ENCODE data around the gene GRK2.
A peak's percentile ranks its signal among the peaks of the same experiment; 100 is the strongest.

GRK2 gene

GRCh38 chr11:67282155-67282875 lies 16.0 kb downstream of the GRK2 start:
- no peak for DNase-seq (ENCODE audit: low spot score)

- no peak for DNase-seq (ENCODE audit: low spot score)
Measured at GRCh38 chr11:67282876-67283371, 16.7 kb downstream of the GRK2 start.

GRCh38 chr11:67283481-67283963 lies 17.2 kb downstream of the GRK2 start:
- DNase-seq (ENCODE audit: low spot score): no peak

- no peak for DNase-seq (ENCODE audit: low spot score)
Measured at GRCh38 chr11:67284811-67285540, 18.7 kb downstream of the GRK2 start.

- DNase-seq (ENCODE audit: low spot score): no peak
Measured at GRCh38 chr11:67285541-67286498, 19.5 kb downstream of the GRK2 start.

DNA sequence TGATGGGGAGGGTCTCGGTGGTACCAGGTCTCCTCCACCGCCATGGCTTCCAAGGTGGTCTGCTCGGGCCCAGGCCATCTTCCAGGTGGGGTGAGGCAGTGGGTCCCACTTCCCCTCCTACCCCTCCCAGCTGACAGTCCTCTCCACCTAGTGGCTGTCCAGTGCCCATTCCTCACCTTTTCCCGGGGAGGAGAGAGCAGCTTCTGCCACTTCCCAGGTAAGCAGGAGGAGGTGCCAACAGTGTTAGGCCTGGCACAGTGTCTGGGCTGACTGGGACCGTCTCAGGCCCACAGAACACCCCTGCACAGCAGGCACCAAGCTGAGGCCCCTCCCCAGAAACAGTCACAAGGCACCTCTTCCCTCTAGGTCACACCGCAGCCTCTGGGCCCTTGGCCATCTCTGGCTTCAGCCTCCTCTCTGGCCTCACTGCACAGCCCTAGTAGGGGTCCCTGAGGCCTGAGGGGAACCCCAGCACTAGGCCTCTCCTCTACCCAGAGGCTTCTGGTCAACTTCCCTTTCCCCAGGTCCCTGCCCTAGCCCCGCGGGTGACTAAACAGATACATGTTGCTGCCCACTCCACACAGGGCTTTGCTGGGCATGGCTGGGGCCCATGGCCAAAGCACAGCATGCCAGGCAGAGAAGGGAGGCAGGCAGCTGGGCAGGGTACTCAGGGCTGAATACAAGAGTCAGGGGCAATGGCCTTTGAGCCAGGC lies 20.5 kb downstream of the GRK2 start:
- DNase-seq (ENCODE audit: low spot score): no peak

DNA sequence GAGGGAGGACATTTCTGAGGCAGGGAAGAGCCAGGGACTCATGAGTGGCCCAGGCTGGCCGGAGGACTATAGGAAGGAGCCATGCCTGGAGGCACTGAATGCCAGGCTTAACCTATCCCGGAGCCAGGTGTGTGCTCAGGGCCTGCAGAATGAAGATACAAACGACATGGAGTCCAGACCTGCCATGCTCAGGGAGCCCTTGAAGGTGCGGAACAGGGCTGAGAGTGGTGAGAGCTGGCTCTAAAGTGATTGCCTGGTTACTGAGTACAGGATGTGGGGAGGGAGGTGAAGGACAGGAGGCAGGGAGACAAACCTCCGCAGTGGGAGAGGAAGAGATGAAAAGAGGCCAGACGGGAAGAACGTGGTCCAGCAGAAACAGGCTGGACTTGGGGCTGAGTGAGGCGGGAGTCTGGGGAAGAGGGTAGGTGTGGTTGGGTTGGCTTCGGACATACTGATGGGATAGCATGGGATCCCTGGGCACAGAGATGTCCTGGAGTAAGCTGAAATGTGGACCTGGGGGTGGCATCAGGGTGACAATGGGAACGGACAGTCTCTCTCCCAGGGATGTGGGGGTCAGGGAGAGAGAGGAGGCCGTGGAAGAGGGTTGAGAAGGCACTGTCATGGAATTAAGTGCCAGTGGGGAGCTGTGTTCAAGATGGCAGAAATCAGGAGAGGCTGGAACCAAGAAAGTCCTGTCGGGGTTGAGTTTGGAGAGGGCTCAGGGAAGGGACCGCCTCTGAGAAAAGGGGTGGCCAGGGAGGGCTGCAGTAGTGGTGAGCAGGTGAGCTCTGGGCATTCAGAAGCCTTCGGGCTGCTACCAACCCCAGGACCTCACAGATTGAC lies 21.3 kb downstream of the GRK2 start:
- no peak for DNase-seq (ENCODE audit: low spot score)

DNA sequence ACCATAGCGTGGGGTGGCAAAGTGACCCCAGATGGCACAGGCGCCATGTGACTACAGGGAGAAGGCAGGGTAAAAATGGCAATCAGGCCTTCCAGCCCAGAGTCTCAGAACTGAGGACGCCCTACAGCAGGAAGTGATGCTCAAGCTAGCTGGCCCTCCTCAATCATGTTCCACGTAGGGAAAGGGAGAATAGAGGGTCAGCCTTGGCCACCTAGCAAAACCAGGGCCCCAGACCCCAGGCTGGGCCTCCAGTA lies 21.9 kb downstream of the GRK2 start:
- no peak for DNase-seq (ENCODE audit: low spot score)

GRCh38 chr11:67288452-67289225 lies 22.4 kb downstream of the GRK2 start:
- no peak for DNase-seq (ENCODE audit: low spot score)

DNA sequence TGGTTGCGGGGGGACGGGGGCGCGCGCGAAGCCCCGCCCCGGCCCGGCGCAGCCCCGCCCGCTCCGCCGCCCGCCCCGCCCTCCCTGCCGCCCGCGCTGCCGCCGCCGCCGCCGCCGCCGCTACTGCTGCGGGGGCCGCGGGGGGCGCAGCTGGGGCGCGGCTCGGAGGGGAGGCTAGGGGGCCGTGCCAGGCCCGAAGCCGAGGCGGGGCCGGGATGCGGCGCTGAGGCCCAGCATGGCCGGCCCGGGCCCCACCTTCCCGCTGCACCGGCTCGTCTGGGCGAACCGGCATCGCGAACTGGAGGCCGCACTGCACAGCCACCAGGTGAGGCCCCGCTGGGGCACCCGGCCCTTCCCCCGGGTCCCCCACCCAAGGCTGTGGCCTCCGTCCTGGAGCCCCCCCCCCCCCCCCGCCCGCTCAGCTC lies 23.0 kb downstream of the GRK2 start, which contains the start of gene ANKRD13D:
Gene ANKRD13D (plus strand): TSS at position 78 of the 425 bp plus-strand sequence. CDS start 158 bp downstream, at position 236.
- DNase-seq (ENCODE audit: low spot score): peak; percentile 66

DNA sequence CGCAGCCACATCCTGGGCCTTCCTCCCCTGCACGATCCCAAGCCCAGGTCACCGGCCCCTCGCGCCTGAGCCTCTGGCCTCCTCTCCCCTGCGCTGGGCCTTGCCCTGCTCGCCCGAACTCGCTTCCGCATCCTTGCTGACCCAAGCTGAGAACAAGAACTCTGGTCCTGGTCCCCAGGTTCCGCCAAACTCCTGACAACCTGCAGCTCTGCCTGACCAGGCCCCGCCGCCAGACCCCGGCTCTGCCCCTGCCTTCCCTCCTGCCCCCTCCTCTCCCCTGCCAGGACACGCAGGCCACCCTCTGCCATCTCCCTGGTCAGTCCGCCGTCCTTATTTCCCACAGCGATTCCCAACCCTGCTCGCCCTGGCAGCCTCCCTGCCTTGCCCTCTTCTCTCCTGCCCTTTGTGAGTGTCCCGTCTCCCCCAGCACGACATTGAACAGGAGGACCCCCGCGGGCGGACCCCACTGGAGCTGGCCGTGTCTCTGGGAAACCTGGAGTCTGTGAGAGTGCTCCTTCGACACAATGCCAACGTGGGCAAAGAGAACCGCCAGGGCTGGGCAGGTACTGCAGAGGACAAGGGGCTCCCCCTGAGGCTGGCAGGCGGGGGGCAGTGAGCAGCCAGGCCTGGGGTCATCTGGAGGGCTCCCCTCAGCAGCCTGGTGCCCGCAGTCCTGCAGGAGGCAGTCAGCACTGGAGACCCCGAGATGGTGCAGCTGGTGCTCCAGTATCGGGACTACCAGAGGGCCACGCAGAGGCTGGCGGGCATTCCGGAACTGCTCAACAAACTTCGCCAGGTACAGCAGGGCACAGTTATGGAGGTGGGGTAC lies 23.6 kb downstream of the GRK2 start:
- no peak for DNase-seq (ENCODE audit: low spot score)

DNA sequence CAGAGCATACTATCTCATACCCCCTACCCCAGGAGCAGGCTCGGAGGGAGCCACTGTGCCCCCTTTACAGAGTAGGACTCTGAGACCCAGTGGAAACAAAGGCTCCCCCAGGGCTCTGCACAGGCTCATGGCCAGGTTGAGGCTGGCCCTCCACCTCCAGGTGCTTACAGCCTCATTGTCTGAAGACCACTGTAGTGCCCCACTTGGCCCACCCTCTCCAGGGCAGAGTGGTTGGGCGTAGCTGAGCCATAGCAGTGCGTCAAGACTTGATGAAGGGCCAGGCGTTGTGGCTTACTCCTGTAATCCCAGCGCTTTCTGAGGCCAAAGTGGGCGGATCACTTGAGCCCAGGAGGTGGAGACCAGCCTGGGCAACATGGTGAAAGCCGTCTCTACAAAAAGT lies 24.5 kb downstream of the GRK2 start:
- DNase-seq (ENCODE audit: low spot score): no peak

GRCh38 chr11:67291481-67292381 lies 25.5 kb downstream of the GRK2 start:
- DNase-seq (ENCODE audit: low spot score): no peak

DNA sequence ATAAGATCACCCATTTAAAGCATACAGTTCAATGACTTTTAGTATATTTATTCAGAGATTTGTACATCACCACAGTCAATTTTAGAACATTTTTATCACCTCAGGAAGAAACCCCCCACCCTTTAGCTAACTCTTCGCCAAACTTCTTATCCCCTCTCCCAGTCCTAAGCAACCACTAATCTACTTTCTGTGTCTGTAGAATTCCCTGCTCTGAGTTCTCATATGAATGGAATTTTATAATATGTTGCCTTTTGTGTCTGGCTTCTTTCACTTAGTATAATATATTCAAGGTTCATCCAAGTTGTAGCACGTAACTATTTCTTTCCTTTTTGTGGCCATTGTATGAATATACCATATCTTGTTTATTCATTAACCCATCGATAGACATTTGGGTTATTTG lies 26.4 kb downstream of the GRK2 start:
- DNase-seq (ENCODE audit: low spot score): no peak

- DNase-seq (ENCODE audit: low spot score): no peak
Measured at GRCh38 chr11:67293090-67293489, 26.8 kb downstream of the GRK2 start.

DNA sequence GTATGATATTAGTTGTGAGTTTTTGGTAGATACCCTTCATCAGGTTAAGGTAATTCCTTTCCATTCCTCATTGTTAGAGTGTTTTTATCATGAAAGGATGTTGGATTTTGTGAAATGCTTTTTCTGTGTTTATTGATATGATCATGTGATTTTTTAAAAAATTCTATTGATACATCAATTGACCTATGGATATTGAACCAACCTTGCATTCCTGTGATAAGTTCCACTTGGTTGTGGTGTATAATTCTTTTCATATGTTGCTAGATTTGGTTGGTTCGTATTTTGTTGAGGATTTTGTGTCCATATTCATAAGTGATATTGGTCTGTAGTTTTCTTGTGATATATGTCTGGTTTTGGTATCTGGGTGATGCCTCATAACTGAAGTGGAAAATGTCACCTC lies 29.6 kb downstream of the GRK2 start:
- DNase-seq (ENCODE audit: low spot score): no peak

DNA sequence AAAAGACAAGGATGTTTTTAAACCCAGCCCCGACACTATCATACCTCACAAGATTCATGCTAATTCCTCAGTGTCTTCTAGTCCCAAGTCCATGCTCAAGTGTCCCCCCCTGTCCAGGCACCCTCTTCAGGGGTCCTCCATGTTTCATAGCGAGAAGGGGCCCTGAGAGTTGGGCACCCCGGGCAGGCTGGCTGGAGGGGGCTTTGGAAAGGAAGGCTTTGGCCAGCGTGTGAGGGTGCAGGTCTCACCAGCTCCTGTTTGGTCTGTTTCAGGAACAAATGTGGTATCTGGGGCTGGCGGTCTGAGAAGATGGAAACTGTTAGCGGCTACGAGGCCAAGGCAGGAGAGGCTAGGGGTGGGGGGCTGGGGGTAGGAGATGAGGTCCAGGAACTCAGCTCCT lies 32.5 kb downstream of the GRK2 start:
- DNase-seq (ENCODE audit: low spot score): no peak
